GM23338 (cell line): ENCODE results near the gene M6PR. TPM values are rescaled to one million over a fixed set of nuclear protein-coding genes. Genes with fewer than 3 reads are reported as not detected.

ENCODE experiments used
- ATAC-seq: fragments of 200-7000 bp; cut with Tn5 transposase; 3 replicates; pipeline ENCODE4 v1.9.1; 2020
- DNase-seq: peaks from one replicate; pipeline ENCODE4 v3.0.0-alpha.2; 2015; ENCODE audit warnings: low spot score
- H2AFZ ChIP-seq: fragments of 200-600 bp; sonication (generic); 2 replicates; pipeline ENCODE4 v1.8.0; 2016; ENCODE audit warnings: antibody characterized with exemption, mild to moderate bottlenecking, moderate library complexity
- H3F3A ChIP-seq: fragments of 200-600 bp; sonication (generic); replicated peaks from 2 replicates; pipeline ENCODE4 v1.8.0; 2017; ENCODE audit warnings: antibody characterized with exemption, mixed run types, low read depth
- H3K27ac ChIP-seq: fragments of 200-600 bp; sonication (generic); 2 replicates; pipeline ENCODE4 v1.6.1; 2016; ENCODE audit warnings: low read depth
- H3K27me3 ChIP-seq: fragments of 200-600 bp; sonication (generic); 2 replicates; pipeline ENCODE4 v1.8.0; 2016; ENCODE audit warnings: mild to moderate bottlenecking, mixed run types, moderate library complexity; ENCODE audit not compliant: insufficient read depth
- H3K36me3 ChIP-seq: fragments of 200-600 bp; sonication (generic); 2 replicates; pipeline ENCODE4 v1.8.0; 2016; ENCODE audit warnings: mild to moderate bottlenecking; ENCODE audit not compliant: insufficient read depth
- H3K4me1 ChIP-seq: fragments of 200-600 bp; sonication (generic); 2 replicates; pipeline ENCODE4 v1.8.0; 2016; ENCODE audit warnings: mild to moderate bottlenecking, moderate library complexity; ENCODE audit not compliant: insufficient read depth
- H3K4me2 ChIP-seq: fragments of 200-600 bp; sonication (generic); 2 replicates; pipeline ENCODE4 v1.7.1; 2017; ENCODE audit warnings: mixed run types
- H3K4me3 ChIP-seq: fragments of 200-600 bp; sonication (generic); 2 replicates; pipeline ENCODE4 v1.6.1; 2016; ENCODE audit warnings: mixed run types
- H3K79me2 ChIP-seq: fragments of 200-600 bp; sonication (generic); replicated peaks from 2 replicates; pipeline ENCODE4 v1.8.0; 2017; ENCODE audit warnings: mild to moderate bottlenecking; ENCODE audit not compliant: insufficient read depth
- H3K9me2 ChIP-seq: fragments of 200-600 bp; sonication (generic); 2 replicates; pipeline ENCODE4 v1.8.0; 2017; ENCODE audit not compliant: insufficient read depth
- H4K20me1 ChIP-seq: fragments of 200-600 bp; sonication (generic); replicated peaks from 2 replicates; pipeline ENCODE4 v1.8.0; 2017; ENCODE audit warnings: mild to moderate bottlenecking; ENCODE audit not compliant: insufficient read depth
- H3K27ac Mint-ChIP-seq: 2 replicates; pipeline ENCODE4 v1.8.0; 2020; ENCODE audit warnings: inconsistent platforms, mild to moderate bottlenecking, moderate library complexity, mixed read lengths
- H3K27me3 Mint-ChIP-seq: 3 replicates; pipeline ENCODE4 v1.8.0; 2022; ENCODE audit warnings: low read depth, mild to moderate bottlenecking, moderate library complexity, mixed read lengths, inconsistent platforms; ENCODE audit not compliant: insufficient read depth, poor library complexity
- H3K36me3 Mint-ChIP-seq: 3 replicates; pipeline ENCODE4 v1.8.0; 2021; ENCODE audit warnings: low read depth, mild to moderate bottlenecking, inconsistent platforms, moderate library complexity, mixed read lengths
- H3K4me1 Mint-ChIP-seq: 3 replicates; pipeline ENCODE4 v1.8.0; 2020; ENCODE audit warnings: mild to moderate bottlenecking, inconsistent platforms, mixed read lengths
- H3K4me3 Mint-ChIP-seq: 3 replicates; pipeline ENCODE4 v1.8.0; 2021; ENCODE audit warnings: moderate library complexity, mild to moderate bottlenecking, inconsistent platforms, mixed read lengths
- H3K9me3 Mint-ChIP-seq: 3 replicates; pipeline ENCODE4 v1.8.0; 2020; ENCODE audit warnings: moderate library complexity, mild to moderate bottlenecking, inconsistent platforms, mixed read lengths
- CREB1 ChIP-seq: fragments of 250-450 bp; sonication (Bioruptor Pico); IDR thresholded peaks from 2 replicates; pipeline ENCODE4 v1.5.0; 2020; ENCODE audit warnings: low read depth, mild to moderate bottlenecking, moderate library complexity
- CTCF ChIP-seq, 2 experiments: fragments of 200-600 bp in 1 of 2; sonication (generic) in 1 of 2; conservative IDR thresholded peaks; 2 replicates each; pipeline versions ENCODE4 v1.5.1 to v1.6.1; 2016 to 2017; ENCODE audit warnings: antibody characterized with exemption in 2 of 2, low read depth in 2 of 2, mild to moderate bottlenecking in 2 of 2, moderate library complexity in 1 of 2
- ETS1 ChIP-seq: IDR thresholded peaks from 2 replicates; pipeline ENCODE4 v1.6.1; 2016; ENCODE audit warnings: antibody characterized with exemption
- EZH2 ChIP-seq: fragments of 200-600 bp; sonication (generic); IDR thresholded peaks from one replicate; pipeline ENCODE4 v1.8.0; 2017; ENCODE audit warnings: antibody characterized with exemption, mild to moderate bottlenecking, low read depth; ENCODE audit not compliant: unreplicated experiment
- EZH2phosphoT487 ChIP-seq: fragments of 200-600 bp; sonication (generic); IDR thresholded peaks from one replicate; pipeline ENCODE4 v1.8.1; 2018; ENCODE audit warnings: antibody characterized with exemption; ENCODE audit not compliant: unreplicated experiment
- JUNB ChIP-seq: IDR thresholded peaks from one replicate; pipeline ENCODE4 v1.6.1; 2016; ENCODE audit warnings: antibody characterized with exemption; ENCODE audit not compliant: unreplicated experiment
- NANOG ChIP-seq: IDR thresholded peaks from 2 replicates; pipeline ENCODE4 v1.6.1; 2016; ENCODE audit warnings: antibody characterized with exemption, borderline replicate concordance
- POLR2AphosphoS5 ChIP-seq: IDR thresholded peaks from 2 replicates; pipeline ENCODE4 v1.6.1; 2016; ENCODE audit warnings: antibody characterized with exemption, low read depth
- REST ChIP-seq: IDR thresholded peaks from one replicate; pipeline ENCODE4 v1.6.1; 2018; ENCODE audit warnings: antibody characterized with exemption; ENCODE audit not compliant: unreplicated experiment
- STAT1 ChIP-seq: IDR thresholded peaks from one replicate; pipeline ENCODE4 v1.6.1; 2016; ENCODE audit warnings: antibody characterized with exemption; ENCODE audit not compliant: unreplicated experiment
- ZNF114 ChIP-seq: fragments of 250-450 bp; sonication (Bioruptor Pico); IDR thresholded peaks from 2 replicates; pipeline ENCODE4 v1.5.0; 2020; ENCODE audit warnings: mild to moderate bottlenecking, moderate library complexity
- ZNF331 ChIP-seq: fragments of 250-450 bp; sonication (Bioruptor Pico); IDR thresholded peaks from 2 replicates; pipeline ENCODE4 v1.5.0; 2020; ENCODE audit warnings: low read depth, mild to moderate bottlenecking, moderate library complexity
- polyA plus RNA-seq: library from polyadenylated mRNA; unstranded; fragments of >200 nt; fragmentation: Nextera tagmentation; extraction: Ambion mirVana; gene quantifications from 2 replicates; pipeline ENCODE4 v1.2.1, GENCODE V29; 2016
- total RNA-seq: library from RNA; depleted of rRNA; stranded (reverse); fragments of >200 nt; shearing (Covaris generic); gene quantifications from 2 replicates; pipeline ENCODE4 v1.2.3, GENCODE V29; 2014

The M6PR gene
- total and polyA plus RNA-seq, 2 experiments from 2014 or later: 103 to 147 TPM

GRCh38 chr12:8958066-8958465 lies 8.6 kb upstream of the M6PR start (continued):
- TF ChIP-seq REST: no peak
- TF ChIP-seq CREB1 (CRISPR knock-in tag): no peak
- TF ChIP-seq ETS1: no peak
- TF ChIP-seq POLR2AphosphoS5: no peak
- no peak for TF ChIP-seq EZH2

GRCh38 chr12:8957561-8957960 lies 8.1 kb upstream of the M6PR start:
- TF ChIP-seq ZNF114: no peak
- TF ChIP-seq NANOG: no peak
- H3K4me1 ChIP-seq: no peaks in the 10 kb centered on the region
- H3K4me1 Mint-ChIP-seq: no peaks in the 10 kb centered on the region

GRCh38 chr12:8956772-8957171 lies 7.3 kb upstream of the M6PR start:
- ATAC-seq: no peak
- Mint-ChIP-seq H3K27ac (no peak overlapping the region), H3K4me3 (no peak overlapping the region), H3K4me1 (no peaks in the 10 kb centered on the region), H3K36me3 (peaks cover 75% of the 10 kb centered on the region), H3K27me3 (no peaks in the 10 kb centered on the region), H3K9me3 (peaks cover 53% of the 10 kb centered on the region)
- Histone ChIP-seq H3K4me1 (no peaks in the 10 kb centered on the region), H3K4me3 (no peak overlapping the region), H3K4me2 (no peak overlapping the region), H3F3A (peaks cover 3% of the 10 kb centered on the region; the same call in 1 of the 2 replicates), H2AFZ (no peak overlapping the region), H4K20me1 (no peaks in the 10 kb centered on the region), H3K27me3 (no peaks in the 10 kb centered on the region), H3K79me2 (no peaks in the 10 kb centered on the region), H3K27ac (no peak overlapping the region), H3K36me3 (peaks cover 25% of the 10 kb centered on the region; the same call in 1 of the 2 replicates), H3K9me2 (no peaks in the 10 kb centered on the region)
- no peak for DNase-seq
- no peak for TF ChIP-seq ZNF331
- TF ChIP-seq STAT1: no peak
- TF ChIP-seq CREB1 (CRISPR knock-in tag): no peak
- no peak for TF ChIP-seq EZH2
- TF ChIP-seq POLR2AphosphoS5: no peak
- TF ChIP-seq REST: no peak
- TF ChIP-seq EZH2phosphoT487: no peak
- TF ChIP-seq CTCF (conservative IDR thresholded peaks at IDR 0.05; ENCODE audit: low read depth in 2 of 2): no peak
- no peak for TF ChIP-seq JUNB

More at GRCh38 chr12:8957561-8957960, 8.1 kb upstream of the M6PR start:
- Histone ChIP-seq H3K9me2 (no peaks in the 10 kb centered on the region), H3K4me2 (no peak overlapping the region), H4K20me1 (no peaks in the 10 kb centered on the region), H2AFZ (no peak overlapping the region), H3F3A (peaks cover 3% of the 10 kb centered on the region; the same call in 1 of the 2 replicates), H3K36me3 (peaks cover 20% of the 10 kb centered on the region; the same call in 1 of the 2 replicates), H3K4me3 (no peak overlapping the region), H3K79me2 (no peaks in the 10 kb centered on the region), H3K27me3 (no peaks in the 10 kb centered on the region), H3K27ac (no peak overlapping the region)
- peaks cover 74% of the 10 kb centered on the region for H3K36me3 Mint-ChIP-seq
- DNase-seq: no peak
- H3K27ac Mint-ChIP-seq: no peak overlapping the region
- no peak for ATAC-seq
- peaks cover 51% of the 10 kb centered on the region for H3K9me3 Mint-ChIP-seq
- no peak overlapping the region for H3K4me3 Mint-ChIP-seq
- H3K27me3 Mint-ChIP-seq: peaks cover 1% of the 10 kb centered on the region
